ENCODE results near the gene PLA2G2E. TPM values are rescaled to one million over a fixed set of nuclear protein-coding genes. Genes with fewer than 3 reads are reported as not detected.

Gene PLA2G2E
- total and polyA plus RNA-seq, 2 experiments from 2014 or later, result not detected

DNA sequence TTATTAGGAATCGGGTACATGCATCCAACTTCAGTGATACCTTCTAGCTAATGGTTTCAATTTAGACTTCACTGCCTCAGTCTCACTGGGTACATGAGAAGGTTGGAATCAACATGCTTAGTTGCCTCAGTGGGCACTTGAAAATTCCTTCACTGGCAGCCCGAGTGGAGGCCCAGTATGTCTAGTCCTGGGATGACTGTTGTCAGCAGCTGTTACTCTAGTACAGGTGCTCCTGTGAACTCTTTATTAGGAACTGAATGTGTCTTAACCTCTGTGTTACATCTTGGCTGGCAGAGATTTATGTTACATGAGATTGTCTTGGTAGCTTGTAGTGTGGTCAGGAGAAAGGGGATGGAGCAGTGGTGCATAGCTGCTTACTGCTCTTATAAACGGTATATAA is 13.4 kb downstream of the PLA2G2E start:
- no peaks in the 10 kb centered on the region for H3K79me2 ChIP-seq
- TF ChIP-seq, protein P1, sequence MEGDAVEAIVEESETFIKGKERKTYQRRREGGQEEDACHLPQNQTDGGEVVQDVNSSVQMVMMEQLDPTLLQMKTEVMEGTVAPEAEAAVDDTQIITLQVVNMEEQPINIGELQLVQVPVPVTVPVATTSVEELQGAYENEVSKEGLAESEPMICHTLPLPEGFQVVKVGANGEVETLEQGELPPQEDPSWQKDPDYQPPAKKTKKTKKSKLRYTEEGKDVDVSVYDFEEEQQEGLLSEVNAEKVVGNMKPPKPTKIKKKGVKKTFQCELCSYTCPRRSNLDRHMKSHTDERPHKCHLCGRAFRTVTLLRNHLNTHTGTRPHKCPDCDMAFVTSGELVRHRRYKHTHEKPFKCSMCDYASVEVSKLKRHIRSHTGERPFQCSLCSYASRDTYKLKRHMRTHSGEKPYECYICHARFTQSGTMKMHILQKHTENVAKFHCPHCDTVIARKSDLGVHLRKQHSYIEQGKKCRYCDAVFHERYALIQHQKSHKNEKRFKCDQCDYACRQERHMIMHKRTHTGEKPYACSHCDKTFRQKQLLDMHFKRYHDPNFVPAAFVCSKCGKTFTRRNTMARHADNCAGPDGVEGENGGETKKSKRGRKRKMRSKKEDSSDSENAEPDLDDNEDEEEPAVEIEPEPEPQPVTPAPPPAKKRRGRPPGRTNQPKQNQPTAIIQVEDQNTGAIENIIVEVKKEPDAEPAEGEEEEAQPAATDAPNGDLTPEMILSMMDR (IDR thresholded peaks at IDR 0.05; ENCODE audit: poor library complexity), result no peak
- TF ChIP-seq EZH2 (IDR thresholded peaks at IDR 0.05; ENCODE audit: borderline replicate concordance) (no peak), EZH2phosphoT487 (IDR thresholded peaks at IDR 0.05; ENCODE audit: low read depth, severe bottlenecking, unreplicated experiment) (no peak)
- no peak overlapping the region for H3K4me3 ChIP-seq
- no peaks in the 10 kb centered on the region for H3K4me1 ChIP-seq (ENCODE audit: insufficient read depth)
- no peaks in the 10 kb centered on the region for H3K9me3 ChIP-seq (ENCODE audit: low read depth)
- no peaks in the 10 kb centered on the region for H3K27me3 ChIP-seq
- DNase-seq (ENCODE audit: low spot score), result no peak
- H3K27ac ChIP-seq, result no peak overlapping the region
- no peak overlapping the region for H3K4me2 ChIP-seq
- H4K20me1 ChIP-seq (ENCODE audit: insufficient read depth, poor library complexity, severe bottlenecking), result no peaks in the 10 kb centered on the region
- H3K36me3 ChIP-seq (replicated peaks; ENCODE audit: insufficient read depth, low read depth), result peaks cover 4% of the 10 kb centered on the region
- WGBS (ENCODE audit: low lambda C conversion rate, missing lambda C conversion rate), result 88% methylated on average over 3 of the region's 3 CpGs
- no peaks in the 10 kb centered on the region for H3K9me2 ChIP-seq (replicated peaks; ENCODE audit: insufficient read depth)
- H2AFZ ChIP-seq, result no peak overlapping the region

DNA sequence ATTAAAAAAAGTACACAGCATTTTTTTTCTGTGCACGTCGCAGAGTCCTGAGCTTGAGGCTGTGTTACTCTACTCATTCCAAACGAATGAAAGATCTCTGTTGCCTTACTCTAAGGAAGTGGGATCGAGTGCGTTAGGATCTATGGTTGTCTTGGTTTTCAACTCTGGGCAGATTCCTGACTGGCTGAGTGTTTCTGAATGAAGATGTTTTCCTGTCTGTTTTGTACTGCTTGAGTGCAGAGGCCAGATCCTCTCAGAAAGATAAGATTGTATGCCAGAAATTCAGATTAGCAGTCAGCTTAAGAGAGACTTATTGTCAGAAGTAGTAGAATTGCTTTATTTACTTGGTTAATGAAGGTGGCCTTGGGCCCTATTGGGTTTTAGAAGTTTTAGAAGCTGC is 14.0 kb downstream of the PLA2G2E start:
- peaks cover 4% of the 10 kb centered on the region for H3K36me3 ChIP-seq (replicated peaks; ENCODE audit: insufficient read depth, low read depth)
- WGBS (ENCODE audit: low lambda C conversion rate, missing lambda C conversion rate), result 65% methylated on average over 5 of the region's 5 CpGs
- no peak for DNase-seq (ENCODE audit: low spot score)
- no peaks in the 10 kb centered on the region for H3K4me1 ChIP-seq (ENCODE audit: insufficient read depth)
- no peak overlapping the region for H3K27ac ChIP-seq
- no peak overlapping the region for H3K4me2 ChIP-seq
- H2AFZ ChIP-seq, result no peak overlapping the region
- H3K4me3 ChIP-seq, result no peak overlapping the region
- no peaks in the 10 kb centered on the region for H3K79me2 ChIP-seq
- no peak for TF ChIP-seq EZH2 (IDR thresholded peaks at IDR 0.05; ENCODE audit: borderline replicate concordance)
- TF ChIP-seq EZH2phosphoT487 (IDR thresholded peaks at IDR 0.05; ENCODE audit: low read depth, severe bottlenecking, unreplicated experiment), result no peak
- TF ChIP-seq, protein P1 (IDR thresholded peaks at IDR 0.05; ENCODE audit: poor library complexity), result no peak
- no peaks in the 10 kb centered on the region for H3K9me3 ChIP-seq (ENCODE audit: low read depth)
- H4K20me1 ChIP-seq (ENCODE audit: insufficient read depth, poor library complexity, severe bottlenecking), result no peaks in the 10 kb centered on the region
- no peaks in the 10 kb centered on the region for H3K9me2 ChIP-seq (replicated peaks; ENCODE audit: insufficient read depth)
- H3K27me3 ChIP-seq, result no peaks in the 10 kb centered on the region

DNA sequence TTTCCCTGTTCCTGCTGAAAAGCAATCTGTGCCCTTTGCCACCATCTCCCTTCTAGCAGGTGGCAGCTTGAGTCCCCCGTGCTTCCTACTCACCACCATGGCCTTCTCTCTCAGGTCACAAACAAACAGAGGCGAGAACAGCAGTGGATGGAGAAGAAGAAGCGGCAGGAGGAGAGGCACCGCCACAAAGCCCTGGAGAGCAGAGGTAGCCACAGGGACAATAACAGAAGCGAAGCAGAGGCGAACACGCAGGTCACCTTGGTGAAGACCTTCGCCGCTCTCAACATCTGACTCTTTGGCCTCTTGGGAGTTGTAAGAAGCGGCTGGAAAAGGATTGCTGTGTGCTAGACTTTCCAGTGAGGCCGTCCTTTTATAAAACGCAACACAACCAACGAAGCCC is 16.0 kb downstream of the PLA2G2E start:
- no peak for DNase-seq (ENCODE audit: low spot score)
- Histone ChIP-seq H3K27me3 (no peaks in the 10 kb centered on the region), H3K4me1 (ENCODE audit: insufficient read depth) (no peaks in the 10 kb centered on the region), H2AFZ (no peak overlapping the region), H3K4me2 (no peak overlapping the region), H3K36me3 (replicated peaks; ENCODE audit: insufficient read depth, low read depth) (peaks cover 4% of the 10 kb centered on the region), H3K79me2 (peaks cover 3% of the 10 kb centered on the region), H3K9me2 (replicated peaks; ENCODE audit: insufficient read depth) (no peaks in the 10 kb centered on the region), H3K4me3 (no peak overlapping the region), H3K27ac (no peak overlapping the region), H4K20me1 (ENCODE audit: insufficient read depth, poor library complexity, severe bottlenecking) (no peaks in the 10 kb centered on the region), H3K9me3 (ENCODE audit: low read depth) (no peaks in the 10 kb centered on the region)
- TF ChIP-seq, protein P1 (IDR thresholded peaks at IDR 0.05; ENCODE audit: poor library complexity), result no peak
- TF ChIP-seq EZH2 (IDR thresholded peaks at IDR 0.05; ENCODE audit: borderline replicate concordance) (no peak), EZH2phosphoT487 (IDR thresholded peaks at IDR 0.05; ENCODE audit: low read depth, severe bottlenecking, unreplicated experiment) (no peak)
- WGBS (ENCODE audit: low lambda C conversion rate, missing lambda C conversion rate), result 95% methylated on average over 13 of the region's 13 CpGs

DNA sequence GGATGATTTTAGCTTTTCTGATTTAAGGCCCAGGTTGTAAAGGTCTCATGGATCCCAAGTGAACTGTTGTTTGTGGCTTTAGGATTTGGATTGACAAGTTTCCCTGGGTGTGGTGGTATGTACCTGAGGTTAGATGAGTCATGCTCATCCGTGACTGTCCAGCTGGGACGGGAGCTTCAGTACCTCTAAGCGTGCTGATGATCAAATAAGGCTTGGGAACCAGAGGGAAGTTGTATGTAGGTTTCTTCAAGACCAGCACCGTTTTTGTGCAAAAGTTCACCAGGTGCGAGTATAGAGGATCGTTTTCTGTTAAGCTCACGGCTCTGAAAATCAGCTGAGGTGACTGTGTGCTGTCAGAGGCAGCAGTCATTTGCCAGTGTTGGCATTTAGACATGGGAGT is 19.8 kb downstream of the PLA2G2E start:
- H2AFZ ChIP-seq, result no peak overlapping the region
- H3K9me2 ChIP-seq (replicated peaks; ENCODE audit: insufficient read depth), result no peaks in the 10 kb centered on the region
- no peak for DNase-seq (ENCODE audit: low spot score)
- H3K36me3 ChIP-seq (replicated peaks; ENCODE audit: insufficient read depth, low read depth), result peaks cover 3% of the 10 kb centered on the region
- H3K9me3 ChIP-seq (ENCODE audit: low read depth), result no peaks in the 10 kb centered on the region
- H3K27ac ChIP-seq, result no peak overlapping the region
- whole genome bisulfite sequencing (ENCODE audit: low lambda C conversion rate, missing lambda C conversion rate), result 91% methylated on average over 7 of the region's 7 CpGs
- no peaks in the 10 kb centered on the region for H3K4me1 ChIP-seq (ENCODE audit: insufficient read depth)
- H3K79me2 ChIP-seq, result peaks cover 7% of the 10 kb centered on the region
- no peaks in the 10 kb centered on the region for H3K27me3 ChIP-seq
- TF ChIP-seq EZH2 (IDR thresholded peaks at IDR 0.05; ENCODE audit: borderline replicate concordance), result no peak
- TF ChIP-seq, protein P1 (IDR thresholded peaks at IDR 0.05; ENCODE audit: poor library complexity), result no peak
- TF ChIP-seq EZH2phosphoT487 (IDR thresholded peaks at IDR 0.05; ENCODE audit: low read depth, severe bottlenecking, unreplicated experiment), result no peak
- no peak overlapping the region for H3K4me2 ChIP-seq
- no peaks in the 10 kb centered on the region for H4K20me1 ChIP-seq (ENCODE audit: insufficient read depth, poor library complexity, severe bottlenecking)
- H3K4me3 ChIP-seq, result no peak overlapping the region
